AG04449 (cell line): Measurements from ENCODE around the gene ANKS1A.

ENCODE experiments used
- CTCF ChIA-PET: fragments of 350-600 bp; formaldehyde crosslinking; extraction: SDS; loops from one replicate; lab custom pipeline; 2021; ENCODE audit warnings: antibody characterized with exemption; lab: Yijun Ruan, JAX
- POLR2A ChIA-PET: fragments of 400-600, 350-600 bp; formaldehyde crosslinking; extraction: SDS; loops from one replicate; lab custom pipeline; 2020; ENCODE audit warnings: antibody characterized with exemption, inconsistent platforms; lab: Yijun Ruan, JAX
- DNase-seq: peaks from one replicate; pipeline ENCODE4 v3.0.0-alpha.2; 2010; ENCODE audit warnings: low read depth, low spot score
- H3K4me3 ChIP-seq: 2 replicates; pipeline ENCODE4 v1.5.1; 2011; ENCODE audit warnings: low read depth, mild to moderate bottlenecking, control low read depth, low read length
- CTCF ChIP-seq: IDR thresholded peaks from one replicate; pipeline ENCODE4 v1.5.1; 2011; ENCODE audit warnings: mild to moderate bottlenecking, moderate library complexity, low read length, control low read depth, inconsistent platforms; ENCODE audit not compliant: insufficient read depth; ENCODE audit errors: missing control alignments

ANKS1A gene

GRCh38 chr6:34858681-34859080 is 30.4 kb upstream of the ANKS1A start:
- CTCF ChIA-PET: interaction anchor here (0.9 to 1.0 kb wide), 2 partner anchors 10 to 281 kb away, joined by 3 to 4 read pairs; no protein-coding TSS in a partner anchor
- no peak for DNase-seq
- POLR2A ChIA-PET: no interaction called here
- TF ChIP-seq CTCF: no peak
- H3K4me3 ChIP-seq: no peak overlapping the region

- CTCF ChIA-PET: no interaction called here
- POLR2A ChIA-PET: no interaction called here
- no peak for TF ChIP-seq CTCF
- DNase-seq: no peak
- H3K4me3 ChIP-seq: no peak overlapping the region
These were observed 29.1 kb upstream of the ANKS1A start for GRCh38 chr6:34859951-34860350.

- no peak for TF ChIP-seq CTCF
- ChIA-PET CTCF (no interaction called here), POLR2A (no interaction called here)
- H3K4me3 ChIP-seq: no peak overlapping the region
- DNase-seq: no peak
These were observed 28.3 kb upstream of the ANKS1A start for GRCh38 chr6:34860776-34861175.

- ChIA-PET POLR2A (no interaction called here), CTCF (interaction anchor here (0.9 kb wide), 1 partner anchor 13 kb away, joined by 4 read pairs; no protein-coding TSS in a partner anchor)
- H3K4me3 ChIP-seq: no peak overlapping the region
- TF ChIP-seq CTCF: no peak
- DNase-seq: no peak
These were observed 25.0 kb upstream of the ANKS1A start for GRCh38 chr6:34864007-34864406.

- DNase-seq: no peak
- CTCF ChIA-PET: no interaction called here
- TF ChIP-seq CTCF: no peak
- POLR2A ChIA-PET: no interaction called here
- no peak overlapping the region for H3K4me3 ChIP-seq
These were observed 23.9 kb upstream of the ANKS1A start for GRCh38 chr6:34865107-34865506.

GRCh38 chr6:34866509-34866908 is 22.5 kb upstream of the ANKS1A start:
- POLR2A ChIA-PET: no interaction called here
- no peak overlapping the region for H3K4me3 ChIP-seq
- DNase-seq: no peak
- CTCF ChIA-PET: no interaction called here
- TF ChIP-seq CTCF: no peak
